Heart right ventricle (tissue), 16 donors: ENCODE measurements around the gene TMEM255B. TPM values are rescaled to one million over a fixed set of nuclear protein-coding genes. Genes with fewer than 3 reads are reported as not detected.
A peak's percentile ranks its signal among the peaks of the same experiment; 100 is the strongest.

Experiments
- ATAC-seq, 8 donors: fragments of 200-7000 bp; cut with Tn5 transposase; one replicate each; pipeline ENCODE4 v1.9.1; 2020; ENCODE audit warnings: mild to moderate bottlenecking in 8 of 8, moderate library complexity in 8 of 8, moderate number of reproducible peaks in 1 of 8
- DNase-seq, 2 donors: peaks; one replicate each; pipeline ENCODE4 v3.0.0-alpha.2; 2020
- H3K27ac ChIP-seq, 10 donors: fragments of 200-600 bp; sonication (generic) in 2 of 10; one replicate each; pipeline versions ENCODE4 v1.5.0 to v1.8.0; 2020 to 2022; ENCODE audit warnings: mild to moderate bottlenecking in 3 of 10
- H3K27me3 ChIP-seq, 7 donors: fragments of 200-600 bp; one replicate each; pipeline ENCODE4 v1.8.0; 2021 to 2022; ENCODE audit warnings: mild to moderate bottlenecking in 2 of 7
- H3K36me3 ChIP-seq, 9 donors: fragments of 200-600 bp; sonication (generic) in 1 of 9; one replicate each; pipeline versions ENCODE4 v1.5.0 to v1.8.0; 2020 to 2022; ENCODE audit warnings: mild to moderate bottlenecking in 2 of 9
- H3K4me1 ChIP-seq, 9 donors: fragments of 200-600 bp; sonication (generic) in 1 of 9; one replicate each; pipeline versions ENCODE4 v1.5.0 to v1.8.0; 2020 to 2022; ENCODE audit warnings: mild to moderate bottlenecking in 4 of 9
- H3K4me3 ChIP-seq, 10 donors: fragments of 200-600 bp; sonication (generic) in 2 of 10; one replicate each; pipeline versions ENCODE4 v1.5.0 to v1.8.0; 2020 to 2022; ENCODE audit warnings: mild to moderate bottlenecking in 7 of 10, moderate library complexity in 2 of 10
- H3K9me3 ChIP-seq, 11 donors: fragments of 200-600 bp in 10 of 11; sonication (generic) in 2 of 11; one replicate each; pipeline versions ENCODE4 v1.5.0 to v1.8.0; 2013 to 2022; ENCODE audit warnings: mild to moderate bottlenecking in 2 of 11, control low read depth in 1 of 11, moderate library complexity in 1 of 11
- WGBS, 2 donors: extraction: QIAGEN DNeasy Blood & Tissue Kit; methylation state at CpG; one replicate each; pipeline ENCODE4 v1.1.7; 2013; ENCODE audit warnings: inconsistent platforms in 1 of 2; 5-methylcytosine and 5-hydroxymethylcytosine counted together
- intact Hi-C, 10 donors: fragments of 100-400 bp; cut with DNase I; formaldehyde crosslinking; loops; one replicate each; pipeline versions ENCODE4 v1.11.1 to v1.14.2; 2022
- polyA plus RNA-seq, 2 donors: library from polyadenylated mRNA; stranded (reverse); fragments of 200-250 nt; gene quantifications; one replicate each; pipeline ENCODE4 v1.2.3, GENCODE V29; 2013
- total RNA-seq, 10 donors: library from RNA; stranded (reverse); fragmentation: NEBNext Ultra II Directional in 3 of 10; extraction: Animal tissue kit (Norgen Biotek cat#: 25700) in 3 of 10; gene quantifications; one replicate each; pipeline versions ENCODE4 v1.2.1 to v1.2.4, GENCODE V29; 2021 to 2023
- TF ChIP-seq, protein P1 (sequence below), 9 donors: fragments of 200-600 bp; sonication (generic) in 2 of 9; IDR thresholded peaks; one replicate each; pipeline versions ENCODE4 v1.5.0 to v1.8.0; 2021 to 2022; ENCODE audit warnings: antibody characterized with exemption in 9 of 9, mild to moderate bottlenecking in 5 of 9, moderate library complexity in 1 of 9
- donor health status: Arrhythmogenic right ventricular cardiomyopathy.
- donor health status: ischemic (EF 13 %, LVEDD 7.1; RV severe dilation, severe dysfunction).
- donor health status: healthy with polysubstance abuse.
- donor health status: DM: no; HTN: yes; CAD: no.
- donor health status: DM: no; HTN: no; CAD: no.
- donor health status: ischemic (EF 25% LVEDD 6.9; RV normal size, moderate dysfunction).
- donor health status: ischemic (EF 25% LVEDD 5.7; RV mildly dilated, moderate dysfunction).
- donor health status: healthy.
- donor health status: DM: yes; HTN: yes; CAD: no.
- donor health status: Ischemic cardiomyopathy.
- donor health status: ischemic (EF 35%, LVEDD 5.7; RV mildly dilated, moderate dysfunction).
- donor health status: nonischemic (EF 11% LVEDD 7.7; RV severe dilation, severe dysfunction).
- donor health status: DM: yes; HTN: yes; CAD: no.
- donor health status: PGD.
- donor health status: ischemic (EF 29% LVEDD 5.4; RV normal size, mild dysfunction).
- donor health status: nonischemic (EF 23%, LVEDD 6.1; RV moderate dilation, normal function).

The TMEM255B gene
- total and polyA plus RNA-seq, 12 donors, result 2.4 to 12.9 (median 6.3) TPM

DNA sequence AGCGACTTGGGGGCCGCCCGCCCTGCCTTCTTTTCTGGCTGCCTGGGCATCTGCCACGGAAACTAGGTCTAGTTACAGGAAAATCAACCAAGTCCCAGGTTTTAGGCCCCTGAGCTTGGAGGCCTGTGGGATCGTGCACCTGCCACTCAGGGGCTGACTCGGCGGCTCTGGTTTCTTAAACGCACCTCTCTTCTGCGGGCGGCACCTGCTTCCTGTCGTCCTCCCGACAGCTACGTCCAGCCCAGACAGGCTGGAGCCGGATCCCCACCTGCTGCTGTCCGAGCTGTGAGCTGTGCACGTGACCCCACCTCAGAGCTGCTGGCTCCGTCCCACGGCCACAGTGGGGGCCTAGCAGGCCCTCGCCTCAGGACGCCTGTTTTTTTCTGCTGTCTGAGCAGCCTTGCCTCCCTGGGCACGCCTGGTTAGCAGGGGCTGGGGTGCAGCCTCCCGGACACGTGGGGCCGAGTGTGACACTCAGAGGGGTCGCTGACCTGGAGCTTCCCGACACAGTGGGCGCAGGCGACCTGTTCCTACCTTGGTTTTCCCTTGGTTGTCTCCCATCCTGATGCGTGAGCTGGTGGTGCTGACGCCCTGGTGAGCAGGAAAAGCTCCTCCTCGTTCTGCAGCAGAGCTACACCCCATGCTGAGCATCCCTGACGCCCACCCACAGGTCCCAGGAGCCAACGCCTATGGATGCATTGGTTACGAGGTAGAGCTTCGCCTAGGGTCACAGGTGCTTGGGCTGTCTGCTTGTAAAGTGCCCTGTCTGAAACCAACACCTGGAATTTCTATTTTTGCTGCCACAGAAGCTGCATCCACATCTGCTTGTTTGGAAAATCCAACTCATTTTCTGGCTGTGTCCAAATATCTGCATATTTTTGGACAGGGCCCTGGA lies 17.5 kb downstream of the TMEM255B start:
- ATAC-seq, result no peak
- no peak for DNase-seq
- peaks cover 0 to 7% (median 0%) of the 10 kb centered on the region in 9 donors for H3K4me1 ChIP-seq
- WGBS, 2 donors, result 76 to 77% methylated on average over 34 to 35 of the region's 35 CpGs
- H3K36me3 ChIP-seq, result no peaks in the 10 kb centered on the region
- no peak overlapping the region for H3K4me3 ChIP-seq
- intact Hi-C loops, result no loop called here
- TF ChIP-seq, protein P1, sequence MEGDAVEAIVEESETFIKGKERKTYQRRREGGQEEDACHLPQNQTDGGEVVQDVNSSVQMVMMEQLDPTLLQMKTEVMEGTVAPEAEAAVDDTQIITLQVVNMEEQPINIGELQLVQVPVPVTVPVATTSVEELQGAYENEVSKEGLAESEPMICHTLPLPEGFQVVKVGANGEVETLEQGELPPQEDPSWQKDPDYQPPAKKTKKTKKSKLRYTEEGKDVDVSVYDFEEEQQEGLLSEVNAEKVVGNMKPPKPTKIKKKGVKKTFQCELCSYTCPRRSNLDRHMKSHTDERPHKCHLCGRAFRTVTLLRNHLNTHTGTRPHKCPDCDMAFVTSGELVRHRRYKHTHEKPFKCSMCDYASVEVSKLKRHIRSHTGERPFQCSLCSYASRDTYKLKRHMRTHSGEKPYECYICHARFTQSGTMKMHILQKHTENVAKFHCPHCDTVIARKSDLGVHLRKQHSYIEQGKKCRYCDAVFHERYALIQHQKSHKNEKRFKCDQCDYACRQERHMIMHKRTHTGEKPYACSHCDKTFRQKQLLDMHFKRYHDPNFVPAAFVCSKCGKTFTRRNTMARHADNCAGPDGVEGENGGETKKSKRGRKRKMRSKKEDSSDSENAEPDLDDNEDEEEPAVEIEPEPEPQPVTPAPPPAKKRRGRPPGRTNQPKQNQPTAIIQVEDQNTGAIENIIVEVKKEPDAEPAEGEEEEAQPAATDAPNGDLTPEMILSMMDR (IDR thresholded peaks at IDR 0.05), result no peak
- H3K27ac ChIP-seq, result no peak overlapping the region
- peaks cover 0 to 12% (median 0%) of the 10 kb centered on the region in 11 donors for H3K9me3 ChIP-seq
- peaks cover 0 to 20% (median 10%) of the 10 kb centered on the region in 7 donors for H3K27me3 ChIP-seq

DNA sequence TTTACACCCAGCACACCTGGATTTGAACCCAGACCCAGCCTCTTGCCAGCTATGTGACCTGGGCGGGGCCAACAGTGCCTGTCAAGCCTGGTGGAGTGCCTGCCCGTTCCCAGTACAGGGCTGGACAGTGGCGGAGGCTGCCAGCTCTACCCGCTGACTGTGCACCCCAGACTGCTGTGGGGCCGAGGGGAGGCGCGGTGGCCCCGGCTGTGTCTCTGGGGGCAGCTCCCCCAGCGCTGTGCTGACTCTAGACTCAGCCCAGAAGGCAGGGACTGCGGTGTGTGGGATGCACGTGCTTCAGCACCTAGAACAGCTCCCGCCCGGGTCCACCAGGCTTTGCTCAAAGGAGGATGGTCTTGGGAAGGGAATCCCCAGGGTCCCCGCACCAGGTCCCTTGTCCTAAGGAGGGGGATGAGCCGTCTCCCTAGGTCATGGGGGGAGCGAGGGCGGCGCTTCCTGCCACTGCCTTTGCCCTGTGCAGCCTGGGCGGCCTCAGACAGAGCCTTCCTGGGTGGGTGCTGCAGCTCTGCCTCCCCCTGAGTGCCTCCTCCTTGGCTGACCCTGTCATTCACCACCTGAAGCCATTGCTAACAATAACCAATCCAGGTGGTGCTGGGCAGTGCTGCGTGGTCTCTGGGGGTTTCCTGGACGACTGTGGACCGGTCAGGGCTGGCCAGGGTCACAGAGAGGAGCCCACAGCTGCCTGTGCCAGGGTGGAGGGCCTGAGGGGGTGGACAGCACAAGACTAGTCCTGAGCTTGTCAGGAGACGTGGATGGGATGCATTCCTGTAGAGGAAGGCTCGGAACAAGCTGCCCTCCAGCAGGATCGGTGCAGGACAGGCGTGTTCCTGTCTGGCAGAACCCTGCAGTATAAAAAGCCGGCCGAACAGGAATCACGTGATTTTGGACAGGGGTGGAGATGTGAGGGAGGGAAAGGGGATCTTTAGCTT lies 18.6 kb downstream of the TMEM255B start:
- ATAC-seq (peak in 5 of 8 donors; percentile 44 to 65 (median 57)), DNase-seq (no peak)
- Histone ChIP-seq H3K4me3 (no peak overlapping the region), H3K9me3 (peaks cover 0 to 1% (median 0%) of the 10 kb centered on the region in 11 donors), H3K27ac (no peak overlapping the region), H3K36me3 (no peaks in the 10 kb centered on the region), H3K4me1 (peaks cover 0 to 3% (median 0%) of the 10 kb centered on the region in 9 donors), H3K27me3 (peaks cover 0 to 20% (median 10%) of the 10 kb centered on the region in 7 donors)
- intact Hi-C loops, result no loop called here
- TF ChIP-seq, protein P1 (IDR thresholded peaks at IDR 0.05), result no peak
- WGBS, 2 donors, result 38 to 41% methylated on average over 28 to 29 of the region's 29 CpGs

DNA sequence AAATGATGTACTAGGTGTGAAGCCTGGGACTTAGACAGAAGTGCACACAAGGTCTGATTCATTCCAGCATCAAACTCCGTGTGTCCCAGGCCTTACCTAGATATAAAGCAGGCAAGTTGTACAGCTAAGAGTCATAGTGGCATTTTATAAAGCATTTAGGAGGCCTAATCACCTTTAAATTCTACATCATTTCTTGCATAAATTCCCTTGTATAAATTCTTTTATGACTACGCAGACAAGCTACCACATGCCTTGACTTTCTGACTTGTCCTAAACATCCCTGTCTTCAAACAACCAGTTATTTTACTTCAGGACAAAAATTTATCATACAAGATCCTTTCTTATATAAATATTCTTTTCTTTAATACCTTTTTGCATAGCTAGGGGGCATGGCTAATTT lies 22.5 kb downstream of the TMEM255B start:
- intact Hi-C loops, result no loop called here
- Histone ChIP-seq H3K27me3 (peaks cover 0 to 12% (median 5%) of the 10 kb centered on the region in 7 donors), H3K27ac (no peak overlapping the region), H3K9me3 (peaks cover 0 to 4% (median 0%) of the 10 kb centered on the region in 11 donors), H3K4me1 (peaks cover 0 to 4% (median 0%) of the 10 kb centered on the region in 9 donors), H3K36me3 (no peaks in the 10 kb centered on the region), H3K4me3 (no peak overlapping the region)
- DNase-seq (no peak), ATAC-seq (no peak)
- TF ChIP-seq, protein P1 (IDR thresholded peaks at IDR 0.05), result peak in 1 of 9 donors; percentile 13
- WGBS, 2 donors, result 84 to 89% methylated on average over 2 of the region's 2 CpGs

DNA sequence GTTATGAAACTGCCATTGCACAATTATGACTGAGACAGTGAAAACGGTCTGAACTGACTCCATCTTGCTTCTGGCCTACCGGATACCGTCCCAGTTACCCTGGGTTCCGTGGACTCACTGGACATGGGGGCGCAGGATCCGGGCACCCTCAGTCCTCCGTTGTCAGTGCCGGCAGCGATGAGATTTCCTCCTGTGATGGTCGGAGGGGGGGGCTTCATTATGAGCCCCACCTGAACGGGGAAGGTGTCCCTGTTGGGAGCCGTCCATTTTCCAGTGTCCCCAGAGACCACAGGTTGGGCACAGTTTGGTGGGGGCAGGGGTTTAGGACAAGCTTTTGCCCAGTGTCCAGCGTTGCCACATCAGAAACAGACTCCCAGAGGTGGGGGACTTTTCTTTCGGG lies 23.4 kb downstream of the TMEM255B start:
- TF ChIP-seq, protein P1 (IDR thresholded peaks at IDR 0.05), result no peak
- H3K4me1 ChIP-seq, result peaks cover 0 to 4% (median 0%) of the 10 kb centered on the region in 9 donors
- intact Hi-C loops, result no loop called here
- DNase-seq, result no peak
- WGBS, 2 donors, result 79 to 86% methylated on average over 14 of the region's 14 CpGs
- H3K9me3 ChIP-seq, result peaks cover 0 to 4% (median 0%) of the 10 kb centered on the region in 11 donors
- H3K4me3 ChIP-seq, result no peak overlapping the region
- no peak for ATAC-seq
- no peaks in the 10 kb centered on the region for H3K36me3 ChIP-seq
- H3K27ac ChIP-seq, result no peak overlapping the region
- peaks cover 0 to 6% (median 0%) of the 10 kb centered on the region in 7 donors for H3K27me3 ChIP-seq
